GM12892 (cell line): ENCODE data around the gene SDHC.

Experiments used
- POLR2A ChIP-seq: IDR thresholded peaks from 2 replicates; pipeline ENCODE4 v1.6.1; 2011; ENCODE audit warnings: low read depth, low read length, control low read depth
- POLR2AphosphoS5 ChIP-seq: IDR thresholded peaks from 2 replicates; pipeline ENCODE4 v1.6.1; 2011; ENCODE audit warnings: low read depth, low read length, control low read depth
- TAF1 ChIP-seq: IDR thresholded peaks from 2 replicates; pipeline ENCODE4 v1.6.1; 2011; ENCODE audit warnings: low read depth, mild to moderate bottlenecking, control low read depth, low read length, borderline replicate concordance

DNA sequence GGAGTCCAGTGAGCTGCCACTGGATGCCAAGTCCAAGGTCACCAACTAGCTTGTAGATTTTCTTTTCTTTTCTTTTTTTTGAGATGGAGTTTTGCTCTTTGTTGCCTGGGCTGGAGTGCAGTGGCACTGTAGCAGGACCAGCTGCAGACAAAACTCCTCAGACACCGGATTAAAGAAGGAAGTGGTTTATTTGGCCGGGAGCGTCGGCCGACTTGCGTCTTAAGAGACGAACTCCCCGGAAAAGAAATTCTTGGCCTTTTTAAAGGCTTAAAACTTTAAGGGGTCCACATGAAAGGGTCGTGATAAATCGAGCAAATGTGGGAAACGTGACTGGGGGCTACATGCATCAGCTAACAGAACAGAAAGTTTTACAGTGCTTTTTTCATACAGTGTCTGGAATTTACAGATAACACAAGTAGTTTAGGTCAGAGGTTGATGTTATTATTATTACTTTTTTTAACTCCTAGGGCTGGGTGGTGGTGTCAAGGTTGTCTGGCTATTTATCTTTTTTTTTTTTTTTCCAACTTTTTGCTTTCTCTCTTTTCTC is 89.9 kb downstream of the SDHC start:
- TF ChIP-seq TAF1 (no peak), POLR2AphosphoS5 (no peak), POLR2A (no peak)
